Stimulated activated CD8-positive, alpha-beta memory T cell treated with anti-CD3 and anti-CD28 coated beads, Interleukin-15, amount 100 ng/mL, for 1 hour (primary cell): ENCODE data around the gene NSDHL.
A peak's percentile ranks its signal among the peaks of the same experiment; 100 is the strongest.
"Not testable (repeated sequence)": the region's sequence is repeated elsewhere in the genome, so short reads cannot be mapped to it uniquely, and the experiment has no call there.

Experiments
- DNase-seq: peaks from one replicate; pipeline ENCODE4 v3.0.0-alpha.2; 2020; ENCODE audit warnings: low read depth

NSDHL gene

DNA sequence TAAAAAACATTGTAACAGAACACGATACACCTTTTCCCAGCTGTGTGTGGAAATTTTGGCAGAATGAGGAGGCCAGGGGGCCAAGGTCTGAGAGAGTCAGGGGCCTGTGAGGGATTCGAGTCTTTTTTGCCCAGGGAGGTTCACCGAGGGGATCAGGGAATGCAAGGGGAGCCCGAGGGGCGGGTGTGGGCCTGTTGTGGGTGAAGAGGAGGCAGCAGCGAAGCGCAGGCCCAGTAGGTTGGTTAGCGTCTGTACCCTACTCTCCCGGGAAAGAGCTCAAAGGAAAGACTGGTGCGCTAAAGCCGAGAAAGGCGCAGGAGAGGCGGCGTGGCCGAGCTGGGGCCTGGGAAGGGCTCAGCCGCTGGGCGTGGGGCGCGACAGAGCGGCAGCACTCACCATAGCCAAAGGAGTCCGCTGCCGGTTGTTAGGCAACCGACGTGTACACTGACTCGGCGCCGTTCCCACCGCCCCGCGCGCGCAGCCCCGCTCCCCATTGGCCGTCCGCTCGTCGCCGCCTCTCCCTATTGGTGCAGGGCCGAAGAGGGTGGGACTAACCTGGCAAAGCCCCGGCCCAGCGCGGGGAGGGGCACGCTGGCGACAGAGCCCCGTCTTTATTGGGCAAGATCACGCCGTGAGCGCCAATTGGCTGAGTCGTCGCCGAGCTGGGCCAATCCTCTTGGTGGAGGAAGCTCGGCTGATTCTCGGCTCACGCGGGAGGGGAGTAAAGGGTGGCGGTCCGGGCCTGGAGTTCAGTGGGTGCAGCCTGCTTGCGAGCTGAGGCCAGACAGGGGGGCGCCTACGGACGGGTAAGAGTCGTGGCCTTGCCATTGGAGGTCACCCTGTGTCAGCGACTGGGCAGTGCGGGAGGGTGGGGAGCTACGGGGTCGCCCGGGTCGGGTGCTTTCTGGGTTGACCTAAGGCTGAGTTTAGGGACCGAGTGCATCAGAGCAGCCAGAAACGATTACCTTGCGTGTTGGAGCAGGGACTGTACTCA lies at the start of gene NSDHL, which contains the start of gene CETN2:
Gene NSDHL, plus strand, starts transcription at position 752 of the 994 bp plus-strand sequence. CDS start 15,262 bp downstream, outside the sequence.
Gene CETN2, minus strand, starts transcription at position 446 of the 994 bp plus-strand sequence. Its CDS starts 47 bp downstream, at position 399.
- DNase-seq, result peak; percentile 75

DNA sequence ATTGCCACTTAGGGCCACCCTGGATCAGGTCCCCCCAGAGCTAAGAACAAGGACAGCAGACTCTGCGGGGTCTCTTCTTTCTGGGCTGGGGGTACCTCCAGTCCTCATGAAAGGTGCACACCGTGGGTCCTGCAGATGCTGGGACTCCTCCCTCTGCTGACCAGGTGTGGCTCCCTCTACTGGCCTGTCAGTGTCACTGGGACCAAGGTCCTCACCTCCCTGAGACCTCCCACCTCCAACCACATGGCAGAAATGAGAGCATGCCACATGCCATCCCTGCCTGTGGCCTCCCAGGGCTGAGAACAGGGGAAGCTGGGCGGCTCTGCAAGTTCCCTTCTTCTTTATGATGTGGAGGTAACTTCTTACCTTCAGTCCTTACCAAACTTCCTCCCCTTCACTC lies 43.8 kb upstream of the NSDHL start:
- DNase-seq, result not testable (repeated sequence)

DNA sequence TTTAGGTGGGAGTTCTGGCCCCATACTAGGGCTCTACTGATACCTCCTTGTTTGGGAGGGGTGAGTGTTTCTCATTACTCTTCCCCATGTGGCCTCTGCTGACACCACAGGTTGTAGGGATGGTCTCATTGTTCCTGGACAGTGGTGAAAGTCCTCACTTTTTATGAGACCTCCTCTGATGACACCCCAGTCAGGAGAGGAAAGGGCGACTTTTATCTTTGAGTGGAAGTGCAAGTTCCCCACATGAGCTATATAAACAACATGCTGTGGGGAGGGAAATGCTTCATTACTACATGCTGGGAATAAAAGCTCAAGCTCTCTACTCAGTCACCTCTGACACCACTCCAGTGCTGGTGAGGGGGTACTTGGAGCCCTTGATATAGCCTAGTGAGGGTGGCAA lies 31.9 kb upstream of the NSDHL start:
- no peak for DNase-seq

DNA sequence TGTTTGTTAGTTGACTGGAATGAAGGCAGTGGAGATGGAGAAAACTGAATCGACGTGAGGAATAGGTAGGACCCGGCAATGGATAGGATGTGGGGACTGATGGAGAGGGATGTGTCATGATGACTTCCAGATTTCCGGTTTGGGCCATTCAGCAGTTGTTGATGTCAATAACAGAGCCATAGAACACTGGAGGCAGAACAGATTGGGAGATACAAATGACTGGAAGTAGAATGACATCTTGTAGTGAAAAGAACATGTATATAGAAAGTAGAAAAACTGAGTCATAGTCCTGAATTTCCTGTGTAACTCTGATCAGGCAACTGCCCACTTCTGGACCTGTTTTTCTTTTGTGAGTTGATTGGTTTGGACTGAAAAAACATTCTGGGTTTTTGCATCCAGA lies 24.8 kb upstream of the NSDHL start:
- no peak for DNase-seq

DNA sequence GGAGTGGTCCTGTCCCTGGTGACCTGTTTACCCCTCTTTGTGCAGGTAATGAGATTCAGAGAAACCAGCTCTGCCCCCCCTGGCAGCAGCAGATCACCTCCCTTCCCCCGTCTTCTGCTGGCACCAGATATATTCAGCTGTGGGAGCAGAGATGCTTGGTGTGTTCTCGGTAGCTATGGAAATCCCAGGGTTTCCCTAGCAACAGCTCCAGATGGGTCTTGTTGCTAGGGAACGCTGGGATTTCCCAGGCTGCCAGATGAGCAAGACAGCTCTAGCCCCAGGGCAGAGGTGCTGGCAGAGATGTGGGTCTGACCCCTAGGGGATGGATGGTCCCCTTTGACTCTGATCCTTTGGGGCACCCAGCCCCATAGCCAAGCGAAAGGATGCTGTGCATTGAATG lies 20.5 kb upstream of the NSDHL start:
- DNase-seq, result no peak

DNA sequence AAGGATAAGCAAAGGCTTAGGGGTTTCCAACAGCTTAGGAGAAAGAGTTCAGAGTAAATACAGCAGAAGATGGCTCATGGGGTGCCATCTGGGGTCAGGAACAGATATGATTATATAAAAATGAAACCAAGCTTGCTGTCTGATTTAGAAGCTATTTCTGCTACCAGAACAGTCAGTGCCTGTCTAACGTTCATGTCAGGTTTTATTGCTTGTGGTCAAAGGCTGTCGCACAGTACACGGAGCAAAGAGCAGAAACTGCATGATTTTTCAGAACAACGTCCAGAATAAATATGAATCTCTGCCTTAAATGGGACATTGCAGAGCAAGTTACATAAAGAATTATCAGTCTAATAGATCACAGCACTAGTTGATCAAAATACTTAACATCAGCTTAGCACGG lies 17.7 kb upstream of the NSDHL start:
- no peak for DNase-seq

DNA sequence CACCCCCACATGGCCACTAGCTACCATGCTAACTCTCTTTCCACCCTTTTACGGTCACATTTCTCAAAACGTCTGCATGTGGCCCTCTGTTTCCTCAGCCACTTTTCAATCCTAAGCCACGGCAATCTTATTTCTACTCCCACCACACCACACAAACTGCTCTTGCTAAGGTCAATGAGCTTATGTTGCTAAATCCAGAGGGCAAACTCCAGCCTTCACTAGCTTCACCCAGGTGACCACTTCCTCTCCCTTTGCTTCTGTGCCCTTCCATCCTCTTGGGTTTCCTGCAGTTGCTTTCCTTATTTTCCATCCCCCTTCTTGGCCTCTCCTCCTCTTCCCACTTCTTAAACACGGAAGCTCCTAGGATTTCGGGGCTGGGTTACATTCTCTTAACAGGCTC lies 16.8 kb upstream of the NSDHL start:
- DNase-seq, result no peak

DNA sequence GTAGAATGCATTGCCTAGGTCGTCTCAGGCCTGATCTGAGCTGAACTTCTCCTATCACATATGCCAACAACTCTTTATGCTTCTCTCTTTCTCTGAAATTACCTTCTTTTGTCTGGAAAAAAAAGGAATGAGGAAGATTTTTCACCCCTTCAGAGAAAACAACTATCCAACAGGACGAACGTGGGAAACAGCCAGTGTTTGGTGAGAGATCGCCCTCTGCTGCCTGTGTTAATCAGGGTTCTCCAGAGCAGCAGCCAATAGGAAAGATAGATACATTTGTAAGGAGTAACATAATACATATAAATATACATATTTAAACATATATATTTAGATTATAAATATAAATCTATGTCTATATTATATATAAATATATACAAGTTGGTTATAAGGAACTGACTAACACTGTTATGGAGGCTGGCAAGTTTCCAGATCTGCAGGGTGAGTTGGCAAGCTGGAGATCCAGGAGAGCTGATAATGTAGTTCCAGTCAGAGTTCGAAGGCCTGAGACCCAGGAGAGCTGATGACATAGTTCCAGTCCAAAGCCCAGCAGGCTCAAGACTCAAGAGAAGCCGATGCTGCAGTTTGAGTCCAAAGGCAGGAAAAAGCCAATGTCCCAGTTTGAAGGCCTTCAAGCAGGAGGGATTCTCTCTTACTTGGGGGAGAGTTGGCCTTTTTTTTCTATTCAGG lies 13.6 kb upstream of the NSDHL start:
- DNase-seq, result no peak

DNA sequence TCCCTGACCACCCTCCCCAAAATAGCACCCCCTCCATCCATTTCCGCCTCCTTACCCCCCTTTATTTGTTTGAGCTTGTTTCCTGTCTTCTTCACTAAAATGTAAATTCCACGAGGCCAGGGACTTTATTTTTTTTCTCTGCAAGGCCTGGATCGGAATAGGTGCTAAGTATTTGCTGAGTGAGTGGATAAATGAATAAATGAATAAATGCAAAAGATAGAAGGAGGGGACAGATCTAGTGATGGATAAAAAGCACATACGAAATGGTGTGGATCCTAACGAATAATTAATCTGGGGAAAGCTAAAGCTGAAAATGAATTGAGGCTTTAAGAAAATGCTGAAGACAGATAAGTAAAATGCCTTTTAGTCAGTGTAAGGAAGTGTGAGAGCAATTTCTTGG lies 12.5 kb upstream of the NSDHL start:
- DNase-seq, result no peak

DNA sequence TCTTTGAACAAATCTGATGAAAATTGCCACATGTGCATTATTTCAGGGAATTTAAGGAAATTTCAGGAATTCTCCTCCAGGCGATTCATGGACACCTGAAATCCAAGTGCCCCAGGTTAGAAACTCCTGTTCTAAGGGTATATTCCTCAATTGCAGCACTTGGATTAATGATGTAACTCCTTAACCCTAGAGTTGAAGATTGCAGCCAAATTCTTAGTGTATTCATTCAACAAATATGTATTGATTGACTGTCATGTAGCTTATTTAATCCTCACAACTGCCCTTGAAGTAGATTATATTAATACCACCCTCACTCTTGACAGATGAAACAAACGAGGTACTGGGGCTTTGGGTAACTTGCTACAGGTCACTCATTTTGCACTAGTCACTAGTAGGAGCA lies 11.6 kb upstream of the NSDHL start:
- DNase-seq, result no peak

DNA sequence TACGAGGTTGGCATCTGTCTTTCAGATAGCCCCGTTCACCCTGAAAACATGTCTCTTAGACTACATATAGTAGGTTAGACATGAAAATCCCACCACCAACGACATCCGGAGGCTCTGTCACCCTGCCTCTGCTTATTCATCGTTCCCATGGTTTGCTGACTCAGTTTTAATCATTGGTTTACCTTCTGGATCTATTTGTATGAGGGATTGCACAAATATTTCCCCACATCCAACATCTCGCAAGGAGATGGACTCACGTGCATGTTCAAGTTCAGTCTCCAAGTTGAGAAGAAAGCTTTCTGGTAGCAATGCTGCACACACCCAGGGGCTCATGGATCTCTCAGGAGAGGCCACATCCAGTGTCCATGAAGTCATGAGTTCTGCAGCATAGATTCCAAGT lies 11.1 kb upstream of the NSDHL start:
- no peak for DNase-seq

DNA sequence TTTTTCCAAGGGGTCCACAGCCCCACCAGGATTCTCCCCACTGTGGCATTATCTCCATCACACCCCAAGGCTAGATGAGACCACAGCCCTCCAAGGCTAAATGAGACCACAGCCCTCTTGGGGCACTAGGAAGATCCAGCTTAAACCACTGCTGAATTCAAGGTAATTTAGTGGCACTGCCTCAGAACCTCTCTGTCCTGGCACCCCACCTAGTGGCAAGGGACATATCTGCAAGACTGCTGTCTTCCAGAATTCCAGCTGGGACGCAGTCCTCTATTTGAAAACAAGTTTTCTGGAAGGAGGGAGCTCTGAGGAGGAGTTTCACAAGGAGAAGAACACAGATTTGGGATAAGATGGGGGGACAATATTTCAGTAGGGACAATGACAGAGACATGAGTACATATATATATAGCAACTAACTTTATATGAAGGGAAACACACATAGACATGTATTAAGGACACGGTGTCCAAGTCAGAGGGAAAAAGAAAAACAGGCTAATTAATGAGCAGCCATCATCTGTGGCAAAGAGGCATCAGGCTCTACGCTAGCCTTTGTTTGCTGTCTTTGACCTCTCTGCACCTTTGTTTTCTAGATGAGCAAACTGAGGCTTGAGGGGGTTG lies 9.6 kb upstream of the NSDHL start:
- DNase-seq, result no peak

DNA sequence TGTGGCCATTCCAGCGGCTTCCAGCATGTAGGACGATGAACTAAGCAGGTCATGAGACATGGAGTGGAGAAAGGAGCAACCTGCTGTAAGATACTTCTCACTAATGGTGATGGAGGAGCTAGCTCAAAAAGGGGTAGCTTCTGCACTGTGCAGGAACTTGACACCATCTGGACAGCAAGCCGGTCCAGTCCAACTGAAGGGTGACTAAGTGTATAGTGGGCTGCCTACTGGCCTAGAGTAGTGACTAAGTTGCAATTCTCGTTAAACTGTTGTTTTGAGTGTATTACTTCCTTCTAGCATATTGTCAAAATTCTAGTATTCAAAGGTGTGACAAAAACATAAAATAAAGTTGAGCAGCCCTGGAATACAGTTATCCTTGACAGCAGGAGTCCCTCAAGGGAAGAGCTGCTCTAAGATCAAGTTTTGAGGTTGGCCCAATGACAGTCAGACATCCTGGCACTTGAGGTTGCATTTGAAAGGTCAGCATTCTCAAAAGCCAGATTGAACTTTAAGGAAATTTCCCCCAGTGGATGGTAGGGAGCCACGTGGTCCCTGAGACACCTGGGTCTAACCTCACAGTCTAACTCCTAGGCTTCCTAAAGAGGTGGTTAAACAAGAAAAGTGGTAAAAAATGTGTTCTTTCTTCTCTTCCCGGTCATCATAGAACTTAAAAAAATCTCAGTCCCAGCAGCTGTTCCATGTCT lies 8.3 kb upstream of the NSDHL start:
- no peak for DNase-seq

DNA sequence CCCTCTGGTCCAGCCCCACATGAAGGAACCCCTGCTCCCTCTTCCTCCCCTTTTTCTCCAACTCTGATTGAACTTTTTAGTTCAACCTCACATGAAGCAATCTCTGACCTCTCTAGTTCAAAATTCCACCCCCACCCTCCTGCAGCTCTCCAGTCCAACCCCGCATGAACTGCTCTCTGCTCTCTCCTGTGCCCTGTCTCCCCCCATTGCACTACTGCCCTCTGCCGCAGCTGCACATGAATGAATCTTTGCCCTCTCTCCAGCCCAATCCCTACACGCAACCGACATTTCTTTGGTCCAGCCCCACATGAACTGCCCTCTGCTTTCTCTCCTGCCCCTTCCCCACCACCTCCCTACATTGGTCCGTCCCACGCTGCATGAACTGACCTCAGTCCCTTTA lies 7.2 kb upstream of the NSDHL start:
- no peak for DNase-seq

DNA sequence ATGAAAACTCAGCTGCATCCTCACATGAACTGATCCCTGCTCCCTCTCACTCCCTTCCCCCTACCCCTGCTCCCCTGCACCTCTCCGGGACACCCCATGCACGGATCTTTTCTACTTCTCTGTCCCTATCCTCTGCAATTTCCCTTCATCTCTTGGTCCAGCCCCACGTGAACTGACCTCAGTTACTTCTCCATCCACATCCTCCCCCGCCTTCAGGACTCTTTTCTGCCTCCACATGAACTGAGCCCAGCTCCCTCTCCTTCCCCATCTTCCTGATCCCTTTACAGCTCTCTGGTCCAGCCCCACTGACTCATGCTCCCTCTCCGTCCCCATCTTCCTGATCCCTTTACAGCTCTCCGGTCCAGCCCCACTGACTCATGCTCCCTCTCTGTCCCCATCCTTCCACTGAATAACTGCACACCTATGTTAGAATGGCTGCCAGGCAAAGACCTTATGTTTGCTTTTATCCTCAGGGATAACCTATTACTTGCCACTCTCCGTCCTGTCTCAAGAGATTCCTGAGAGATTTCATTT lies 6.0 kb upstream of the NSDHL start:
- DNase-seq, result no peak

DNA sequence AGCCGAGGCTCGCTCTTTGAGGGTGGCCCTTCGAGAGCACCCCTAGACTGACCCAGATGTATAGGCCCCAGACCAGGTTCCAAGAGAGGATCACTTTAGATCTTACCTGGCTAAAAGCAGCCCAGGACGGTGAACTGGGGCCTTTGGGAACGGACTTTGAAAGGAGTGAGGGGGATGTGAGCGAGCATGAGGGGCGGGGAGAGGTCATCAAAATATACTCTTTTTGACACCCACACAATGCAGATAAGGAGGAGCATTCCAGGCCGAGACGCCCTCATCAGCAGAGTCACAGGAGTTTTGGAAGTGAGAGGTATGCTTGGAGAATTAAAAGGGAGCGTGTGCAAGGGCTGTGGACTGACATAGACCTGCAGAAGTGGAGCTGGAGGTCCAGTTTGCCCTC lies 528 bp downstream of the NSDHL start:
- no peak for DNase-seq

DNA sequence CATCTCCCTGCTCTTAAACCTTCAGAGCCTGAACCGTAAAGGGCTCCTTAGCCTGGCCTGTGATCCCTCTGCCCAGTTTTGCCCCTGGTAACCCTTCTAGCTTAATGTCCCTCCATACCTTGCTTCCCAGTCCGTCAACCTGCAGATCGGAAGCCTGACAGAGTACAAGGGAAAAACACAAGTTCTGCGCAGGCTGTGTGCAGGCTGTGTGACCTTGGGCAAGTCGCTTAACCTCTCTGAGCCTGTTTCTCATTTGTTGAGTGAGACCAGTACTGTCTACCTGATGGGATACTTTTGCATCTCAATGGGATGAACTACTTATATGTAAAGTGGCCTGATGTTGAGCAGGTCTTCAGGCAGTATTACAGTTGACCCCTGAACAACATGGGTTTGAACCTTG lies 1.7 kb downstream of the NSDHL start:
- no peak for DNase-seq

DNA sequence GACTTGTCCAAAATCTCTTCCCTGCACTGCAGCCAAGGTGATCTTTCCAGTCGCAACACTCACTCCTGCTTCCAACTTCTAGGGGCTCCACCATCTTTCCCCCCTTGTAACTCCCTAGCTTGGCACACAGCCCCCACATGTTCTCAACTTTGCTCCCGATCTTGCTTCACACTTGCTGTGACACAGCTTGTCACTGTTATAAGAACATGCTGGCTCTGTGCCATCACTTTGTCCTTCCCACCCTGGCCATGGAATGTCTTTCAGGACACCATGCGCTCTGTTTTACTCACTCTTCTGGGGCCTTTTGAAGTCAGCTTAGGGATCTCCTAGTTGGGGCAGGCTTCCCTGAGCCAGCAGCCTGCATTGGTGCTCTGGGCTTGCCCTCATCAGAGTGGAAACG lies 2.5 kb downstream of the NSDHL start:
- no peak for DNase-seq

DNA sequence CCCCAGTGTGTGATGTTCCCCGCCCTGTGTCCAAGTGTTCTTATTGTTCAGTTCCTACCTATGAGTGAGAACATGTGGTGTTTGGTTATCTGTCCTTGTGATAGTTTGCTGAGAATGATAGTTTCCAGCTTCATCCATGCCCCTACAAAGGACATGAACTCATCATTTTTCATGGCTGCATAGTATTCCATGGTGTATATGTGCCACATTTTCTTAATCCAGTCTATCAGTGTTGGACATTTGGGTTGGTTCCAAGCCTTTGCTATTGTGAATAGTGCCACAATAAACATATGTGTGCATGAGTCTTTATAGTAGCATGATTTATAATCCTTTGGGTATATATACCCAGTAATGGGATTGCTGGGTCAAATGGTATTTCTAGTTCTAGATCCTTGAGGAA lies 4.6 kb downstream of the NSDHL start:
- not testable (repeated sequence) for DNase-seq

DNA sequence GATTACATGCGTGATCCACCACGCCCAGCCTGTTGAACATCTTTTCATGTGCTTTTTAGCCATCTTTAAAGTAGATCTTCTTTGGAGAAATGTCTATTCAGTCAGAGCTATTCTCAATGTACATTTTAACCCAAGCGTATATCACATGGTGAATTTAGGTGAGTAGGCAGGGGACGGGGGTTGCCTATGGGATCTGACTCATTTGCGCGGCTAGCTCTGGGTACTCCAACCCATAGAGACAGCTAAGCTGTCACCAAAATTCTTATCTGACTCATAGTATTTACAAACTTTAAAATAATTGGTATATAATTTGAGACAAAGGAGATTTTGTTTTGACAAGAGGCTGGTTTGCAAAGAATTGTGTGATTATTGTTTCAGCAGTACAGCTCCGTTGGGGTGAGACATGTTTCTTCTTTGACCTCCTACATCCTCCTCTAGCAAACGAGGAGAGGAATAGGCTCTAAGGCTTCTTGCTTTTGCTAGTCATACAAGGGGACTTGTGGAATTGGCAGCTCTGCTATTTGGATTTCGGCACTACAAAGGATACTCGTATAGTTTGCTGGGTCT lies 12.0 kb downstream of the NSDHL start:
- no peak for DNase-seq

DNA sequence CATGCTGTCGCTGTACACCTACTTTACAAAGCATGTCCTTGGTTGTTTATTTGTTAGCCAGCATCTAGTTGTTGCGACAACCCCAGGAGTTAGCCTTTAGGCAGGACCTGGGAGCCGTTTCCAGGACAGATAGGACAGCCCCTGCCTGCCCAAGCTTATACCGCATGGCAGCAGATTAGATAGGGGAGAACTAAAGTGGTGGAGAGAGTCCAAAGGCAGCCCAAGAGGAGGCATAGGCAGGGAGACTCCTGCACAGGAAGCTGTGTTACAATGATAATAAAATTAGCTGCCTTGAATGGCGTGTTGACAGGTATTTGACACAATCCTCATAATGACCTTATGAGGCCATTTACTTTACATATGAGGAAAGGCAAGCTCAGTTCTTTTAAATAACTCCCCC lies 13.0 kb downstream of the NSDHL start:
- no peak for DNase-seq

DNA sequence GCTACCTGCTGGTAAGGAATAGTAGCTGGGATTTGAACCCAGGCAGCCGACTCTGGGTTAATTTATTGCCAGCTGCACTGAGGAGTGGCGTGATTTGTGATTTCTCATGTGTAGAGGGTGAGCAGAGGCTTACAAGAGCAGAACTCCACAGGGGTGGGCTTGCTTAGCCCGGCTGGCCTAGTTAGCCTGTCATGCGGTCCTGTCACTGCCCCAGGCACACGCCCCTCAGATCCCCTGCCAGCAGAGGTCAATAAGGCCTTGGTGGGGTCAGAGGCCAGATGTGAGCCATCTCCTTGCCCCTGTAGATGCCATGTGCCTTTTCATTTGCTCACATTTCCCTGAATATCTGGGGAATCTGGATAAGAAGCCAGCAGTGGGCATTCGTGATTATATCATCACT lies 13.4 kb downstream of the NSDHL start:
- DNase-seq, result no peak
